HG03354 (cell line): ENCODE results near the gene KRTAP10-4.
"Not testable (repeated sequence)": the region's sequence is repeated elsewhere in the genome, so short reads cannot be mapped to it uniquely, and the experiment has no call there.

Source experiments
- ATAC-seq: cut with Tn5 transposase; IDR thresholded peaks from one replicate; pipeline ENCODE4 v1.9.1; 2021; ENCODE audit warnings: mild to moderate bottlenecking; ENCODE audit not compliant: unreplicated experiment, poor library complexity, severe bottlenecking

KRTAP10-4 gene

DNA sequence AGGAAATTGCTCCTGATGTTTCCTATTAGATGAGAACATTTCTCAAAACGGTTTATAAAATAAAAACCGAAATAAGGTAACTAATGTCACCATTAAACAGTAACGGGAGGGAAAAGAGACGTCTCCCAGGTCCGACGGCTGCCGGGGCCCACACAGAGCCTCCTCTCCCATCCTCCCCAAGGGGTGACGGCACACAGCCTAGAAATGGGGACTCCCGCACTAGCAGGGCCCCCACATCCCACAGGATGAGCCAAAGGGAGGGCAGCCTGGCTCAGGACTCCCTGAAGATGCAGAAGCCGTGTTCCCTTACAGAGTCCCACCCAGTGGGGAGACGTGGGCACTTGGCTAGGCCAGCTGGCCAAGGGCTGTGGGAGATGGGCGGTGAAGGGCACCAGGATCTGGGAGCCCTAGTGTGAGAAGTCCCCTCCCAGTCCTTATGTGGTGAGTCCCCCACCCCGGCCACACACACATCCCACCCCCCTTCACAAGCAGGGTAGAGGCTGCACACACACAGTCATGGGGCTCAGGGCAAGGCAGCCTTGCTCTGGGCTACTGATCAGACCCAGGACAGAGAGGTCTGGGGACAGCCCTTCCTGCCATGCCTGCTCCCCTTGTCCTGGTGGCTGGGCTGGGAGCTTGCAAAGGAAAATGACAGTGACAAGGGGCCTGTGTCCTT, 18.2 kb upstream of the KRTAP10-4 start:
- ATAC-seq, result no peak

DNA sequence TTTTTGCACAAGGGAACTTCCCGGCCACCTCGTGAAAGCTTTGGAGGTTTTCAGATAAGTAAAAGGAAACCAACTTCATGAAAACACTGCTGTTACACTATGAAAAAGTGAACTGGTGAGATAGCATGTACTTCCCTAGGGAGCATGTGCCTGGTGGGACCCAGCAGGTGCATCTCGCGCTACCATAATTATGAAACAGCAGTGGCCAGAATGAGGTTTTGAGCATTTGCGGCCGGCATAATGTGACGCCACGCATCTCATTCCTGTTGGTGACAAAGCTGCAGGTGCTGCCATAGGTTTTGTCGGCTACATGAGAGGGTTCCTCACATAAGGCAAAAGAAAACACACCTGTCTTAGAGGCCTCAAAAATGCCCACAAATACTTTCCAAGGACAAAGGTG, 16.6 kb upstream of the KRTAP10-4 start:
- ATAC-seq, result no peak

DNA sequence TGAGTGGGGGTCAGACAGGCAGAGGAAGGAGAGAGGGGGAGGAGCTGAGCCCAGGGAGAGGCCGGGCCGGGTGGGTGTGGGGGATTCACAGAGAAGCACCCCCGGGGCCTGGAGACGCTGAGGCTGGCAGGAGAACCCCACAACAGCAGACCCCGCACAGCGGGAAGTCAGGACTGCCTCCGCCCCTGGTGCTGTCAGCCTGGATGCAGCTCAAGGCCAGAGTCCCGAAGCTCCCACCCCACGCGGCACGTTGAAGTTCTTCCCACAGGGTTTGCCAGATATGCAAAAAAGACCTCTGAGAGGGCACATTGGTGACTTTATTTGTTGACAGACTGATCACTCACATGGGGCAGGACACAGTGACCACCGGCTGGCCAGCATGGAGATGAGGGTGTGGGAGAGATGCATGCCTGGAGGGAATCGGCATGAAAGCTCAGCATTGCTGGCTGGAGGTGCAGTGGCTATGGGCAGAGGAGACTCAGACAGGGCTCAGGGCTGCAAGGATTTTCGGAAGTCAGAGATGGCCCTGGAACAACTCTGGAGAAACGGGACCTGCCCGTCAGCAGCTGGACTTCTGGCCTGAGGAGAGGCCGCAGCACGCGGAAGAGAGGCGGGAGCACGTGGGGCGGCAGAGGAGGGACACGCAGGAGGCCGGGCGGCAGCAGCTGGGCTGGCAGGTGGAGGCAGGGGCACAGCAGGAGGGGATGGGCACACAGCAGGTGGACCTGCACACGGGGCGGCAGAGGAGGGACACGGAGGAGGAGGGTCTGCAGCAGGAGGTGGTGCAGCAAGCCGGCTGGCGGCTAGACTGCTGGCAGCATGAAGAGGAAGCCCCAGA, 15.8 kb upstream of the KRTAP10-4 start:
- no peak for ATAC-seq

DNA sequence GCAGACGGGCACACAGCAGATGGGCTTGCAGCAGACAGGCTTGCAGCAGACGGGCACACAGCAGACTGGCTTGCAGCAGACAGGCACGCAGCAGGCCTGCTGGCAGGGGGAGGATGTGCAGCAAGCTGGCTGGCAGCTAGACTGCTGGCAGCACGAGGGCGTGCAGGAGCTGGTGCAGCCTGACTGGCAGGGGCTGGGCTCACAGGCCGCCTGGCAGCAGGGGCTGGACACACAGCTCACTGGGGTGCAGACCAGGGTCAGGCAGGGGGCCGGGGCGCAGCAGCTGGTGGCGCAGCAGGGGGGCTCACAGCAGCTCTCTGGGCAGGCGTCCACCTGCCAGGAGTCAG, 15.2 kb upstream of the KRTAP10-4 start:
- ATAC-seq, result not testable (repeated sequence)

DNA sequence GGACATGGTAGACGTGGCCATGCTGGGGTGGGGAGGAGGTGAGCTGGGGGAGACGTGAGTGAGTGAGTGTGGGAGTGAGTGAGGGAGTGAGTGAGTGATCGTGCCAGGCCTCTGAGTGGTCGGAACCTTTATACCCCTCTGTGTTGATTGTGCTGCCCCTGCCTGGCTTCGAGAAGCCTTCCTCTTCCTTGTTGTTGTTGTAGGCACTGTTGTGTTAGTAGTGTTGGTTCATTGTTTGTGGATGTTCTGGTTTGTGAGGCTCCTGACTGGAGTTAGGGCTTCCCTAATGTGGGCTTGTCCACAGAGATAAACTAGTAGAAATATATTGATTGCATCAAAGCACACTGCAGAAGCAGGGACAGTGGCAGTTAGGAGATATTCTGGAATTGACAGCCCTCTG, 14.8 kb upstream of the KRTAP10-4 start, which contains the start of gene KRTAP10-3:
KRTAP10-3 (minus strand) TSS at position 101 of the 400 bp plus-strand sequence; CDS start at position 21, 80 bp downstream.
- ATAC-seq, result no peak

DNA sequence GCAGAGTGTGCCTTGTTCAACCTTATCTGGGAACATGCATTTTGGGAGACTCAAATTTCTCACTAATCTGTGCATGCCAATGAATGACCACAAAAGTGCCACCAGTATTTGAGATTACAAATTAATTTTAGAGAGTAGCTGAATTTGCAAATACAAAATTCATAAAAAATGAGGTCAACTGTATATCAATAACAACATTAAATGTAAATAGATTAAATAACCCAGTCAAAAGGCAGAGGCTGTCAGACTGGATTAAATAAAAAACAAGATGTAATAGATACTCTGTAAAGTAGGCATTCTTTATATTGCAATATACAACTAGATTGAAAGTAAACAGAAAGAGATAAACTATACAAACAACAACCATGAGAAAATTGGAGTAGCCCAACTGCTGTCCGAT, 9.4 kb upstream of the KRTAP10-4 start:
- ATAC-seq, result no peak

DNA sequence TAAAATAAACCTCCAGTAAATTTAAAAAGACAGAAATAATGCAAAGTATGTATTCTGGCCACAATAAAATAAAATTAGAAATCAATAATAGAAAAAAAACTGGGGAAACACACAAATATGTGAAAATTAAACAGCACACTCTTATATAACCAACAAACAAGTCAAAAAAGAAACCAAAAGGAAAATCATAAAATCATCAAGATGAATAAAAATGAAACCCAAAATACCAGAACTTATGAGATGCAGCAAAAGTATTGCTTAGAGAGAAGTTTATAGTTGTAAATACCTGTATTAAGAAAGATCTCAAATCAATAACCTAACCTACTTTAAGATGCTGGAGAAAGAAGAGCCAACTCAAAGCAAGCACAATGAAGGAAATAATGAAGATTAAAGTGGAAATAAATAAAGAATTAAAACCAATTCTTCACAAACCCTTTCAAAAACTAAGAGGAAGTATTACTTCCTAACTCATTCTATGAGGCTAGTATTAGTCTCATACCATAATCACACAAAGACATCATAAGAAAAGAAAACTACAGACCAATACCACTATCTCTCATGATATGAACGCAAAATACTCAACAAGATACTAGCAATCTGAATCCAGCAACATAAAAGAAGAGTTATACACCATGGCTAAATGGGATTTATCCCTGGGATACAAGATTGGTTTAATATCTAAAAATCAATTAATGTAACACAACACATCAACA, 8.5 kb upstream of the KRTAP10-4 start:
- ATAC-seq, result no peak

DNA sequence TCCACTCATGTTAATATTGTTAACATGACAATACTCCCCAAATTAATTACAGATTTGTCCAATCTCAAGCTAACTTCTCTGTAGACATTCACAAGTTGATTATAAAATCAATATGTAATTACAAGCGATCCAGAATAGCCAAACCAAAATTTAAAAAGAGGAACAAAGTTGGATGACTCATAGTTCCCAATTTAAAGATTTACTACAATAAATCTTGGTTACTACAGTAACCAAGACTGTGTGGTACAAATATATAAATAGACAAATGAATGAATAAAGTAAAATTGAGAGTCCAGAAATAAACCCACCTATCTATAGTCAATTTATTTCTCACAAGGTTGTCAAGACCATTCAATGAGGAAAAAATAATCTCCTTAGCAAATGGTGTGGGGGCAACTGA, 7.1 kb upstream of the KRTAP10-4 start:
- ATAC-seq, result no peak

DNA sequence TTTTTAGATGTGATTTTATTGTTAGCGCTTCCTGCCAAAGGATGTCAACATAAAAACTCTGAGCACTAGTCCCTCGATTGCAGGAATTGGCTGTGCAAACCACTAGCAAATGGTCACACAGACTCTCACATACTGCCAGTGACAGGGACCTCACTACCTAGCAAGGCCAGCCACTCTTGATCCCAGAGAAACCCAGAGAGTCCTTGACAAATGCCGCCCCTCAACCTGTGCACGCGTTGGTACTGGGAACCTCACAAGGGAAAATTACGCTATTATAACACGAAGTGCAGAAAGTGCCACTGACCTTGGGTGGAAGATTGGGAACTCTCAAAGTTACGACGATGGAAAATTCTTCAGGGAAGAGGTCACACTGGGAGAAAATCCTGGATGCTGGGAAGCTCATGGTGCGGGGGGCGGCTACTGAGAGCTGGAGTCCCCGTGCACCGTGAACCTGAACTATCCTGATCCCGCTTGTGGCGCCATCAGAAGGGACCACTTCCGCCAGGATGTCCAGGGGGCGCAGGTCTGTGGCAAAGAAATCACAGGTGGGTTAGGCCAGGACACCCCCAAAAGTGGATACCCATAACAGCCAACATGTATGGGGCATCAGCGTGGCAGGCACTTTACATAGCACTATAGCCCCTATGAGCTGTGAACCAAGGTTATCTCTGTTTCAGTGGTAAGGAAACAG, 5.9 kb upstream of the KRTAP10-4 start:
- ATAC-seq, result no peak

DNA sequence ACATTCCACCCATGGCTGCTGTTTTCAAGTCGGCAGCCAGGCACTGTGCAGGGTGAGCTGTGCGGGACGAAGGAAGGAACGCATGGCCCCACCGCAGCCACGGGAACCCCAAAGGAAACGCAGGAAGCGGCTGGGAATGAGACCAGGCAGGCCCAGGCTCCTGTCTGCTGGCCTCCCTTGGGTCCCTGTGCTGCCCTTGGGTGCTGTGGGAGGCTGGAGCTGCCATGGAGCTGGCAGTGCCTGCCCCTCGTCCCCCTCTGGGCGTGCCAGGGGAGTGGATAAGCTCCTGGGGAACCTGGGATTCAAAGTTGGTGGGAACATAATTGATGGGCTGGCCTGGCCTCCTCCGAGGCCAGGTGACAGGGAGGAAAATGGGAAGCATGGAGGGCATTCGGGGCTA, 5.3 kb upstream of the KRTAP10-4 start:
- no peak for ATAC-seq

DNA sequence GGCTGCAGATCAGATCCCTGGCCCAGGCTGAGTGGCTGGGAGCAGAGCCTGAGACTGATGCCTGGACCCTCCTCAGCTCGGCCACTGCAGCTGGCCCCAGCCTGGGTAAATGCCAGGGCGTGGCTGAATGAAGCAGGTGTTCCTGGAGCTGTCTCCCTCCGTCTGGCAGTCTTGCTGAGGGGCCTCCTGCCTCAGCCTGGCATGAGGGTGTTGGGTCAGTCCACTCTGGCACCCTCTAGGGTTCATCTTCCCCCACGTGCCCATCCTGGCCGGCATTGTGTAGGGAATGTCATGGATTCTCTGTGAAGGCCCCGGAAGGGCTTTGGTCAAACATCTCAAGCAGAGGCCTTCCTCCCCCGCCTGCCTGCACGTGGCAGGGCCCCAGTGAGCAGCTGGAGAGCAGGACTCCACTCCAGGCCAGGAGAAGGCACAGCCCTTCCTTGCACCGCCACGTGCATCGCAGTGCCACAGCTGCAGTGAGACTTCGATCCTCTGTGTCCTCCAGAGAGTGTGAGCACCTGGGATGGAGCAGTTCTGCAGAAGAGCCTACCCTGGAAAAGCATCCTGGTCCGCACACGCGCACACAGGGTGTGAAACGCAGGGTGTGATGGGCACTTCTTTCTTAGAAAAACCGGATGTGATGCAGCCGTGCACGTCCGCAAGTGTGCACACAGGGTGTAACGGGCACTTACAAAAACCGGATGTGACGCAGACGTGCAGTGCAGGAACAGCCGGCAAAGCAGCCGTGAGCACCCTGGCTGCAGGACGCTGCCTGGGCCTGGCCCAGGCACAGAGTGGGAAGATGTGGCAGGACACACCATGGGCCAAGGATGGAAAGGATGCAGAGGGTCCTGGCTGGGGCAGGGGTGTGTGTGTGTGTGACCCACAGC, 4.6 kb upstream of the KRTAP10-4 start:
- ATAC-seq, result no peak

DNA sequence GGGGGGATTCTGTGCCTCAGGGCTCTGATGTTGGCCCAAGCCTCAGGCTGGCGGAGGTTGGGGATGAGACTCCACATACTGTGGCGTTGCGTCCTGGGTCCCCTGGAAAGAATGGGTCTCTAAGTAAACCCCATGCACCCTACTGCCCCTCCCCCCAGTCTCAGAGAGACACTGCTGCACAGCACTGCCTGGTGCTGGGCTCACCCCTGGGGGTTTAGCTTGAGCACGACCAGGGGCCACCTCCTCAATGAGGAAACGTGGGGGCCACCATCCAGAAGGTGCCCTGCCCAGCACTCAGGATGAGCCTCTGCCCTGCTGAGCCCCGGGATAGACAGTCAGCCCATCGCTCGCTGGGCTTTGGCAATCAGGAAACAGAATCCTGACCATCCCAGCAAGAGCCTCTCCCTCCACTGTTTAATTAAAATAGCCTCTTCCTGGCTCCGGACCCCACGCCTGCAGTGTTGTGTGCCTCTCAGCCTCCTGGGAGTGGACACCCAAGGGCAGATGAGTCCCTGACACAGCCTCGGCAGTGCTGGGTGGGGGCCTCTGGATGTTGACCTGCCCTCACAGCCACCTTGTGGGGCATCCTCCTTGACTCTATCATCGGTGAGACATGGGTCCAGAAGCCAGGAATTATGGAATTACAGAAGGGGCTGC, 3.5 kb upstream of the KRTAP10-4 start:
- ATAC-seq, result no peak

DNA sequence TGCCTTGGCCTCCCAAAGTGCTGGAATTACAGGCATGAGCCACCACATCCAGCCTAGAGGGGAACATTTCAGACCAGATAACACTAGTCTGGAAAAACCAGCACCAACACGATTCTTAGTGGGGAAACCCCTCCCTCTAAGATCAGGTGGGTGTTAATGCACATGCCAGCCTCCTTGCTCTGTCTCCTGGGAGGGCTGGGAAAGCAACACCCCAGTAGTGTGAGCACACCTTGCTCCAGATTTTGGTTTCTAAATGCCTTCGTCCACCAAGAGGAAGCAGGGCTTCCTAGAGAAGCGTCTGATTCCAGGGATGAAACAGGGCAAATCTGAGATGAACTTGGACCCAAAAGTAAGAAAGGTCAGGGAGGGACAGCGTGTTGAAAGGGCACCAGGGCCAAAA, 2.2 kb upstream of the KRTAP10-4 start:
- ATAC-seq, result no peak

DNA sequence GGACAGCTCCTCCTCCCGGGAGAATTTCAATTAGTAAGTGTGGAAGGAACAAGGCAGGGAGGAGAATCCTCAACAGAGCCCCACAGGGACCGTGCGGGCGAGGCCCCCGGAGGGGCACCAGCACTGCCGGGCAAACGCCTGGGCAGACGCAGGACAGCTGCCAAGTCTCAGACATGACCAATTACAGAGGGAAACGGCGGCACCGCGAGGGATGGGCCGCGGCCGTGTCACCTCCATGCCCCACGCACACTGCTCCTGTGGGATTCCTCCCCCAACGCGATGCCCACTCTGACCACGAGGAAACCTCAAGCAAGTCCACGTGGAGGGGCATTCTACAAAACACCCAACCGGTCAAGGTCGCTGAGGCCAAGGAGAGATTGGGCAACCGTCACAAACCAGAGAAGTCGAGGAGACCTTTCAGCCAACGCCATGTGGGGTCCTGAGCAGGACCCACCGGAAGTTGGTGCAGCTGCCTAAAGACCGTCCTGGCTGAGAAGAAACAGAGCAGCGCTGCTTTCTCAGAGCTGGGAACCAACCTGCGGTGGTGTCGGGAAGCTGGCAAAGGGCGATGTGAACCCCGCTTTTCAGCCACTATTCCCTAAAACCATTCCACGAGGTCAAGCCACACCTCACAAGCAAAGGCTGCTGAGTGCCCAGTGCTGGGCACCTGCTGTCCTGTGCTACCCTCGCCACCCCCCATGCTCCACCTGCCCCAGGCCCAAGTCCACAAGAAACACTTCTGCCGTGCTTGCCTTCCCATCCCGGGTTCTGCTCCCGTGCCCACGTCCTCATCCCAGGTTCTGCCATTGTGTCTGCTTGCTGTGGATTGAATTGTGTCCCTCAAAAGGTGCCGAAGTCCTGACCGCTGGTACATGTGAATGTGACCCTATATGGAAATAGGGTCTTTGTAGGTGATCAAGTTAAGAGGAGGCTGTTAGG, 1.4 kb upstream of the KRTAP10-4 start:
- ATAC-seq, result no peak

DNA sequence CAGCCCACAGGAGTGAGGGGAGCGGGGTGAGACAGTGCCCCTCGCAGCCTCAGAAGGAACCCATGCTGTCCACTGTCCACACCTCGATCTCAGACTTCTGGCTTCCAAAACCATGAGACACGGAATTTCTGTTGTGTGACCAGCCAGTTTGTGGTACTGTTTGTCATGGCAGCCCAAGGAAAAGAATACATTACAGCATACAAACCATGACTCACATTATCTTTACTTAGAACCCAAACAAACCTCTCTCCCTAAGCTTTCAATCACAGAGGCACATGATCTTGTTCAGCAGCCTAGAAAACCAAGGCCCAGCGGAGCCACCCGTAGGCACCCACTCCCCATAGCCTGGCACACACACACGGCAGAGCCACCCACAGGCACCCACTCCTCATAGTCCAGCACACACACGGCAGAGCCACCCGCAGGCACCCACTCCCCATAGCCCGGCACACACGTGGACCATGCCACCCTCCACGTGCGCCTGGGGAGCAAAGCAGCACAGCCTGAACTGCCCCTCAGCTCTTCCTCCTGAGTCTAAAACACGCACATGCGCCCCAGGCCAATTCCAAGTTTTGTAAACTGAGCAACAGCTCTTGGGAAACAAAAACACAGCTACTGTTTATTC, 458 bp upstream of the KRTAP10-4 start:
- ATAC-seq, result no peak

DNA sequence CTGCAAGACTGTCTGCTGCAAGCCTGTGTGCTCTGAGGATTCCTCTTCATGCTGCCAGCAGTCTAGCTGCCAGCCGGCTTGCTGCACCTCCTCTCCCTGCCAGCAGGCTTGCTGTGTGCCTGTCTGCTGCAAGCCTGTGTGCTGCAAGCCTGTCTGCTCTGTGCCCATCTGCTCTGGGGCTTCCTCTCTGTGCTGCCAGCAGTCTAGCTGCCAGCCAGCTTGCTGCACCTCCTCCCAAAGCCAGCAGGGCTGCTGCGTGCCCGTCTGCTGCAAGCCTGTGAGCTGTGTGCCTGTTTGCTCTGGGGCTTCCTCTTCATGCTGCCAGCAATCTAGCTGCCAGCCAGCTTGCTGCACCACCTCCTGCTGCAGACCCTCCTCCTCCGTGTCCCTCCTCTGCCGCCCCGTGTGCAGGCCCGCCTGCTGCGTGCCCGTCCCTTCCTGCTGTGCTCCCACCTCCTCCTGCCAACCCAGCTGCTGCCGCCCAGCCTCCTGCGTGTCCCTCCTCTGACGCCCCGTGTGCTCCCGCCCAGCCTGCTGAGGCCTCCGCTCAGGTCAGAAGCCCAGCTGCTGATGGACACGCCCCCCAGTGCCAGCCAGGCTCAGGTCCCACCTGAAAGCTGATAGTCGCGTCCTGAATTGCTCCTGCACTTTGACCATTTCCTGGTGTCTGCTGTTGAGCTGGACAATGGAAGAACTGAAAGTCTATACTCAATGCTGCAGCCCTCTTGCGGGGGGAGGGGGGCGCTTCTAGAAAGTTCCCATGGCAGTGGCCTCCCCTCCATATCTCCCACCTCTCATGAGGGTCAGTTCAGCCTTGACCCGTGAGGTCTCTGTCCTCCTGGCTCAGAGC, 1.2 kb downstream of the KRTAP10-4 start:
- no peak for ATAC-seq
